CD4-positive, alpha-beta T cell treated with Interleukin-2 at 100 ng/mL for 4 hours (primary cell): ENCODE measurements around the gene RMI1.

Source experiments
- DNase-seq: peaks from one replicate; pipeline ENCODE4 v3.0.0-alpha.2; 2020; ENCODE audit warnings: low spot score

RMI1 gene

GRCh38 chr9:83969602-83970001 is 11.0 kb upstream of the RMI1 start:
- no peak for DNase-seq

- no peak for DNase-seq
Observed at GRCh38 chr9:83971485-83971884, 9.1 kb upstream of the RMI1 start.

- no peak for DNase-seq
Observed at GRCh38 chr9:83972286-83972685, 8.3 kb upstream of the RMI1 start.

GRCh38 chr9:83975300-83975699 is 5.3 kb upstream of the RMI1 start:
- no peak for DNase-seq

GRCh38 chr9:83976372-83976771 is 4.2 kb upstream of the RMI1 start:
- DNase-seq: no peak

- DNase-seq: no peak
Observed at GRCh38 chr9:83977196-83977595, 3.4 kb upstream of the RMI1 start.

GRCh38 chr9:83978992-83979811 is 1.4 kb upstream of the RMI1 start:
- DNase-seq: peak; percentile 84

- peak; percentile 100 for DNase-seq
Observed at GRCh38 chr9:83979812-83980394, 702 bp upstream of the RMI1 start, which contains the start of gene HNRNPK. TSS of gene HNRNPK (minus strand) at chr9:83980215. CDS start at chr9:83978252, 1,963 bp downstream.

- peak; percentile 28 for DNase-seq
Observed at GRCh38 chr9:83981126-83981871, 694 bp downstream of the RMI1 start.

GRCh38 chr9:83986195-83986594 is 5.6 kb downstream of the RMI1 start:
- DNase-seq: no peak

GRCh38 chr9:83986765-83987401 is 6.3 kb downstream of the RMI1 start:
- DNase-seq: peak; percentile 26

GRCh38 chr9:83987402-83987791 is 6.8 kb downstream of the RMI1 start:
- DNase-seq: no peak

- DNase-seq: no peak
Observed at GRCh38 chr9:83988411-83988810, 7.8 kb downstream of the RMI1 start.

- no peak for DNase-seq
Observed at GRCh38 chr9:83991355-83991754, 10.8 kb downstream of the RMI1 start.

- no peak for DNase-seq
Observed at GRCh38 chr9:83992407-83992806, 11.8 kb downstream of the RMI1 start.

GRCh38 chr9:83992901-83993300 is 12.3 kb downstream of the RMI1 start:
- DNase-seq: no peak

GRCh38 chr9:83996126-83996525 is 15.5 kb downstream of the RMI1 start:
- DNase-seq: no peak

- DNase-seq: no peak
Observed at GRCh38 chr9:83999141-83999918, 18.7 kb downstream of the RMI1 start.

GRCh38 chr9:84000186-84000585 is 19.6 kb downstream of the RMI1 start:
- no peak for DNase-seq

- no peak for DNase-seq
Observed at GRCh38 chr9:84001621-84002020, 21.0 kb downstream of the RMI1 start.

GRCh38 chr9:84002344-84002743 is 21.7 kb downstream of the RMI1 start:
- peak; percentile 16 for DNase-seq

- no peak for DNase-seq
Observed at GRCh38 chr9:84003246-84003645, 22.6 kb downstream of the RMI1 start.
